MG63 (cell line): ENCODE measurements around the gene AHNAK. TPM values are rescaled to one million over a fixed set of nuclear protein-coding genes. Genes with fewer than 3 reads are reported as not detected.

Experiments
- DNase-seq: peaks from one replicate; pipeline ENCODE4 v3.0.0-alpha.2; 2020
- H3K27me3 ChIP-seq: fragments of 250-450 bp; sonication (Bioruptor Pico); 2 replicates; pipeline ENCODE4 v1.5.1; 2020; ENCODE audit warnings: mild to moderate bottlenecking, moderate library complexity
- H3K36me3 ChIP-seq: fragments of 250-450 bp; sonication (Bioruptor Pico); 2 replicates; pipeline ENCODE4 v1.5.1; 2020; ENCODE audit warnings: mild to moderate bottlenecking, moderate library complexity
- H3K4me3 ChIP-seq: fragments of 250-450 bp; sonication (Bioruptor Pico); 2 replicates; pipeline ENCODE4 v1.5.1; 2020; ENCODE audit warnings: mild to moderate bottlenecking, moderate library complexity
- H3K9me3 ChIP-seq: fragments of 250-450 bp; sonication (Bioruptor Pico); 2 replicates; pipeline ENCODE4 v1.5.1; 2020; ENCODE audit warnings: mild to moderate bottlenecking, moderate library complexity
- total RNA-seq: library from RNA; depleted of rRNA; stranded (reverse); fragments of >200 nt; shearing (Covaris generic); gene quantifications from 2 replicates; pipeline ENCODE4 v1.2.3, GENCODE V29; 2014; ENCODE audit warnings: low replicate concordance

The AHNAK gene
- total RNA-seq, 1 experiment from 2014 or later, result 110 TPM

DNA sequence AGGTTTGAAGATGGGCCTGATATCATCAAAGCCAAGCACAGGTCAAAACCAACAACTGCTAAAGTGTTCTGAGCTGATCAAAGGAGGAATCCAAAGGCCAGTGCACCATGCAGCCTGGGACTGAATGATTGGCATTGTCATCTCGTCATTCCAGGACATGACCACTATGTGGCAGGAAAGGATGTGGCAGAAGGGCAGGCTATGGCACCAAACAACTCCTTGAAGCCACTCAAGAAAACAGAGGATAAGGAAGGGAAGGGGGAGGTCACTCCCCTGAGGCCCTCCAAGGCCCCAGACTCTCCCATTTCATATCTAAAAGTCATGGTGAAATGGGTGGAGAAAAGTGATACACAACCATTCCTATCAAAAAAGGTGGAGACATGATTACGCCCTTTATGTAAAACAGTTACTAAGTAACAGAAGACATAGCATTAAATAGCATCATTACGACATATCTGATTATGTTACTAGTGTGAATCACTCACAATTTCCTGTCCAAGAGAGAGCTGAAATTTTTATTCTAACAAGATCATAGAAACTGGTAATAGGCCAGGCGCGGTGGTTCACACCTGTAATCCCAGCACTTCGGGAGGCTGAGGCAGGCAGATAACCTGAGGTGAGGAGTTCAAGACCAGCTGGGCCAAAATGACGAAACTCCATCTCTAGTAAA lies 49.3 kb downstream of the AHNAK start:
- DNase-seq, result peak; percentile 35
- Histone ChIP-seq H3K9me3 (no peaks in the 10 kb centered on the region), H3K4me3 (no peak overlapping the region), H3K36me3 (no peaks in the 10 kb centered on the region), H3K27me3 (no peaks in the 10 kb centered on the region)

DNA sequence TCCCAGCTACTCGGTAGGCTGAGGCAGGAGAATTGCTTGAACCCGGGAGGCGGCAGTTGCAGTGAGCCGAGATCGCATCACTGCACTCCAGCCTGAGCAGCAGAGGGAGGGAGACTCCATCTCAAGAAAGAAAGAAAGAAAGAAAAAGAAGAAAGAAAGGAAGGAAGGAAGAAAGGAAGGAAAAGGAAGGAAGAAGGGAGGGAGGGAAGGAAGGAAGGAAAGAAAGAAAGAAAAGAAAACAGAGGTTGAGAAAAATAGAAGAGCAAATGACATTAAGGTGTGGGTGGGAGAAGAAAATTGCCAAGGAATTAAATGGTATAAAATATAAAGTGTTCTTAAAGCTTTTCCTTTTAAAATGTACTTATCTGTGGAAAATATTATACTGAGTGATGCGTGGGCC lies 49.9 kb downstream of the AHNAK start:
- H3K9me3 ChIP-seq, result no peaks in the 10 kb centered on the region
- no peak for DNase-seq
- no peaks in the 10 kb centered on the region for H3K27me3 ChIP-seq
- no peaks in the 10 kb centered on the region for H3K36me3 ChIP-seq
- no peak overlapping the region for H3K4me3 ChIP-seq

DNA sequence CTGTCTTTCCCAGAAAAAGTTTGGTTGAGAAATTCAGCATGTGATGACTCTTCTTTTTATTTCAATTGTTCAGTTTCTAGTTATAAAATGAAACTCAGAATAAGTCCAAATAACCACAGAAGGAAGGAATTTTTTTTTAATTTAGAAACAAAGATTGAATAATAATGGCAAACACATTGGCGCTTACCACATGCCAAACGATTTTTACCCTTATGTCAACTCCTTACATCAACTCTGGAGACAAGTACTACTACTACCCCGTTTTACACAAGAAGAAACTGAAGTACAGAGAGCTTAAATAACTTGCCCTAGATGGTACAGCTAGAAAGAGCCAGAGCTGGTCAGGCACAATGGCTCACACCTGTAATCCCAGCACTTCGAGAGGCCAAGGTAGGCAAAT lies 52.4 kb downstream of the AHNAK start:
- Histone ChIP-seq H3K4me3 (no peak overlapping the region), H3K27me3 (no peaks in the 10 kb centered on the region), H3K36me3 (no peaks in the 10 kb centered on the region), H3K9me3 (no peaks in the 10 kb centered on the region)
- DNase-seq, result no peak

DNA sequence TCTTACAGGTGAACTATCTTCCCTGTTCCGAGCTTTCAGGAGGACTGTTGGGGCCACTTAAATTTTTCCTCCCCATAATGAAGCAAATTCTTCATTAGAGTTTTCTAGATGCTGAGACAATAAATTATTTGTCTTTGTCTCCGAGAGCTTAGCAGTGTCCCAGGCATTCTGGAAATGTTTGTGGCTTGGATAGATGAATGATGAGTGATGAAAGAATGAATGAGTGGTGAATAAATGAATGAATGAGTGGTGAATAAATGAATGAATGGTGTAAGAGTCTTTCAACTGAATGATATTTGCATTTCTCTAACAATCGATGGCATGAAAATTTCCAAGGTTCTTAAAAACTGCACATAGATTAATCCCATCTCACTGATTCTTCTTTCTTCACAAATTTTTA lies 52.8 kb downstream of the AHNAK start:
- DNase-seq, result no peak
- Histone ChIP-seq H3K27me3 (no peaks in the 10 kb centered on the region), H3K9me3 (no peaks in the 10 kb centered on the region), H3K4me3 (no peak overlapping the region), H3K36me3 (no peaks in the 10 kb centered on the region)

GRCh38 chr11:62492586-62492985 lies 54.0 kb downstream of the AHNAK start:
- Histone ChIP-seq H3K36me3 (no peaks in the 10 kb centered on the region), H3K9me3 (no peaks in the 10 kb centered on the region), H3K4me3 (no peak overlapping the region), H3K27me3 (no peaks in the 10 kb centered on the region)
- no peak for DNase-seq

GRCh38 chr11:62491571-62492329 lies 54.9 kb downstream of the AHNAK start:
- DNase-seq, result no peak
- Histone ChIP-seq H3K36me3 (no peaks in the 10 kb centered on the region), H3K4me3 (no peak overlapping the region), H3K9me3 (no peaks in the 10 kb centered on the region), H3K27me3 (no peaks in the 10 kb centered on the region)

DNA sequence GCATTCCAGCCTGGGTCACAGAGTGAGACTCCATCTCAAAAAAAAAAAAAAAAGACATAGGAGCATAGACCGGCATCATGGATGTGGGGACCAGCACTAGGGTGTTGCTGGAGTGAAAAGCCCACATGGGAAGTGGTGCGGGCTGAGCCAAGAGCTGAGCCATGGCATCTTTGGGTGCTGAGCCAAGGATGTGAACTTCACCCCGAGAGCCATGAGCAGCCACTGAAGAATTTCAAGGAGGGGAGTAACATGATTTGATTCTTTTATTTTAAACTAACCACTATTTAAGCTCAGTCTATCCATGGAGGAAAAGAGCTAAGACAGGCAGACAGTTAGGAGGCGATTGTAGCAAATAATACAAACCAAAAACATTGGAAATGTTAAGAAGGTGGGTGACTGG lies 57.4 kb downstream of the AHNAK start:
- no peaks in the 10 kb centered on the region for H3K9me3 ChIP-seq
- DNase-seq, result peak; percentile 74
- no peak overlapping the region for H3K4me3 ChIP-seq
- no peaks in the 10 kb centered on the region for H3K36me3 ChIP-seq
- H3K27me3 ChIP-seq, result no peaks in the 10 kb centered on the region

DNA sequence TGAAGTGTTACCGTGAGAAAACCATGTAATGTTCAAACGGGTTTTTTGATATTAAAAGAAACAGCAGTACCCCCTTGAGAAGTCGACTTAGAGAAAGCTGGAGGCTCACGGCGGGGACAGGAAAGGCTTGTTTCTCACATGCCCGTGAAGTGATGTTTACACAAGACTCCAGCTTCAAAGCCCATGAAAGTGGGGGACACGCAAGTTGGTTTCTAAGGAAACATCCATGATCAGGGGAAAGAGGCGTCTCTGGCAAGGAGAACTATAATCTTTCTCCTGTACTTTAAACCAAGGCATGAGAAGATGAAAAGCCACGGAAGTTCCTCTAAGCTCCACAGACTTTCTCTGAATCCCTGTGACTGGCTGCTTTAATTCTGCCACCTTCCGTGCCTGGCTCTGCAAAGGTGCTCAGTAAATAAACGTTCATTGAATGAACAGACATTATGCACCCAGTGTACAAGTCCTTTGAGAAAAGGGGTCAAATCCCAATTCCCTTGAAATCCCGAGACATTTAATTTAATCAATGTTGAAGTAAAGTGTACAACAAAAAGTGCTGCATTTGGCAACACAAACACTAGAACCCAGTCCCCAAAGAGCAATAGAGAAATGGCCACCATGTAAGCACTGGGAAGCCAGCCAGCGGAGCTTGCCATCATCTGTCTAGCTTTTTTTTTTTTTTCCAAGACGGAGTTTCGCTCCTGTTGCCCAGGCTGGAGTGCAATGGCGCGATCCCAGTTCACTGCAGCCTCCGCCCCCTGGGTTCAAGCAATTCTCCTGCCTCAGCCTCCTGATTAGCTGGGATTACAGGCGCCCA lies 58.7 kb downstream of the AHNAK start:
- no peak for DNase-seq
- Histone ChIP-seq H3K27me3 (no peaks in the 10 kb centered on the region), H3K36me3 (no peaks in the 10 kb centered on the region), H3K9me3 (no peaks in the 10 kb centered on the region), H3K4me3 (no peak overlapping the region)

GRCh38 chr11:62487136-62487535 lies 59.5 kb downstream of the AHNAK start:
- Histone ChIP-seq H3K27me3 (no peaks in the 10 kb centered on the region), H3K4me3 (no peak overlapping the region), H3K36me3 (no peaks in the 10 kb centered on the region), H3K9me3 (no peaks in the 10 kb centered on the region)
- DNase-seq, result no peak

- H3K9me3 ChIP-seq, result no peaks in the 10 kb centered on the region
- H3K36me3 ChIP-seq, result no peaks in the 10 kb centered on the region
- no peak overlapping the region for H3K4me3 ChIP-seq
- no peaks in the 10 kb centered on the region for H3K27me3 ChIP-seq
- DNase-seq, result no peak
Observed at GRCh38 chr11:62484352-62484751, 62.3 kb downstream of the AHNAK start.

GRCh38 chr11:62482753-62483152 lies 63.9 kb downstream of the AHNAK start:
- Histone ChIP-seq H3K4me3 (no peak overlapping the region), H3K36me3 (no peaks in the 10 kb centered on the region), H3K9me3 (no peaks in the 10 kb centered on the region), H3K27me3 (no peaks in the 10 kb centered on the region)
- no peak for DNase-seq

DNA sequence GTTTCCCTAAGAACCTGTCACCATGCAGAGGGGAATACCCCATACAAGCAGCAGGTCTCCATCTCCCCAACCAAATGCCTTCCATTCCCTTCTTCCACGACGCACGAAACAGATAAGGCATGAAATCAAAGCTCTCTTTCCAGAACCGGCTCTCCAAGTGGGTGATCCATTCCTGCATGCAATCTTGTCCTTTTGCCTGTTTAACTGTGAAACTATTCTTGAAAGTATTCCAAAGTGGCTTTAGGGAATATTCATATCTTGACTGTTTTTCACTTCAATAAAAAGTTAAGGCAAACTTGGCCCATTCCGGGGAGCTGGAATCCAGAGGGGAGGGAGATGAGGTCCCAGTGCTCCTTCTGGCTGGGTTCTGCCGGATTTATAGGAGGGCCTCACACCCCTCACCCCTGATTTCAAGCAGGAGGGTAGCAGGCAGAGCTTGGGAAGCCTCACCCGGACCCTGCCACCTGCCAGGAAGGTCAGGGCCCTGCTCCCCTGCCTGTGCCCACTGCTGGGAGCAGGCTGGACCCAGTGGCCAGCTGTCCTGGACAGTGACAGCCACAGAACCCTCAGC lies 66.9 kb downstream of the AHNAK start:
- Histone ChIP-seq H3K27me3 (no peaks in the 10 kb centered on the region), H3K9me3 (no peaks in the 10 kb centered on the region), H3K4me3 (no peak overlapping the region), H3K36me3 (no peaks in the 10 kb centered on the region)
- no peak for DNase-seq

DNA sequence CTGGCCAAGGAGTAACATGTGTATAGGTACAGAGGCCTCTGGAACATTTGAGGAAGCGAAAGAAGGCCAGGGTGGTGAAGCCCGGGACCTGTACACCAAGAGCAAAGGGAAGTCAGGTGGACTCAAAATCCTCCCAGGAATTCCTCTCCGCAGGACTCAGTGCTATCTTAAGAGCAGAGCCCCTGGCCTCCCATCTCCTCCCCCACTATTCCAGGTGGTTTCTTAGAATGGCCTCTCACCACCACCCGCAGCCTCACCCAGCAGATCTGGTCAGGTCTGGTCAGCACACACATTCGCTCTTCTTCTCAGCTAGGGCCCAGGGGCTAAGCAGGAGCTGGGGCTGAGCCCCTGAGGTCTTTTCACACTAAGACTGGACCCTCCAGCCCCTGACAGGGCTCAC lies 68.7 kb downstream of the AHNAK start:
- DNase-seq, result no peak

GRCh38 chr11:62472063-62472884 lies 74.3 kb downstream of the AHNAK start:
- Histone ChIP-seq H3K27me3 (no peaks in the 10 kb centered on the region), H3K4me3 (no peak overlapping the region), H3K9me3 (no peaks in the 10 kb centered on the region), H3K36me3 (no peaks in the 10 kb centered on the region)
- DNase-seq, result peak; percentile 87

More for the DNA sequence above, 68.7 kb downstream of the AHNAK start:
- H3K4me3 ChIP-seq, result no peak overlapping the region
- H3K27me3 ChIP-seq, result no peaks in the 10 kb centered on the region
- no peaks in the 10 kb centered on the region for H3K9me3 ChIP-seq
- H3K36me3 ChIP-seq, result no peaks in the 10 kb centered on the region

GRCh38 chr11:62471603-62472002 lies 75.0 kb downstream of the AHNAK start:
- no peak for DNase-seq
- H3K9me3 ChIP-seq, result no peaks in the 10 kb centered on the region
- no peak overlapping the region for H3K4me3 ChIP-seq
- H3K36me3 ChIP-seq, result no peaks in the 10 kb centered on the region
- no peaks in the 10 kb centered on the region for H3K27me3 ChIP-seq

GRCh38 chr11:62468577-62468976 lies 78.0 kb downstream of the AHNAK start:
- DNase-seq, result no peak
- H3K27me3 ChIP-seq, result no peaks in the 10 kb centered on the region
- H3K4me3 ChIP-seq, result no peak overlapping the region
- no peaks in the 10 kb centered on the region for H3K9me3 ChIP-seq
- H3K36me3 ChIP-seq, result no peaks in the 10 kb centered on the region
